T-helper 1 cell treated with Interleukin-12 subunit alpha and Interleukin-12 subunit beta and Interleukin-4 antibody, amounts not matched to agents 30 μg/mL and 1 μg/mL, for 36 hours (primary cell): ENCODE data around the gene SERINC5.
A peak's percentile ranks its signal among the peaks of the same experiment; 100 is the strongest.
"Not testable (repeated sequence)": the region's sequence is repeated elsewhere in the genome, so short reads cannot be mapped to it uniquely, and the experiment has no call there.

Experiments
- H3K27ac Mint-ChIP-seq: one replicate; pipeline ENCODE4 v1.8.0; 2021; ENCODE audit warnings: mild to moderate bottlenecking, mixed read lengths
- H3K27me3 Mint-ChIP-seq: one replicate; pipeline ENCODE4 v1.8.0; 2021; ENCODE audit warnings: low read depth, mixed read lengths
- H3K36me3 Mint-ChIP-seq: one replicate; pipeline ENCODE4 v1.8.0; 2021; ENCODE audit warnings: low read depth, mixed read lengths
- H3K4me1 Mint-ChIP-seq: one replicate; pipeline ENCODE4 v1.8.0; 2021; ENCODE audit warnings: low read depth, mixed read lengths
- H3K4me3 Mint-ChIP-seq: one replicate; pipeline ENCODE4 v1.8.0; 2021; ENCODE audit warnings: mild to moderate bottlenecking, moderate library complexity, mixed read lengths
- H3K9me3 Mint-ChIP-seq: one replicate; pipeline ENCODE4 v1.8.0; 2021; ENCODE audit warnings: mixed read lengths

Gene SERINC5

GRCh38 chr5:80101993-80102392, 153.9 kb downstream of the SERINC5 start:
- Mint-ChIP-seq H3K27me3 (no peaks in the 10 kb centered on the region), H3K9me3 (peaks cover under 1% of the 10 kb centered on the region), H3K36me3 (peaks cover 2% of the 10 kb centered on the region), H3K4me3 (no peak overlapping the region), H3K27ac (no peak overlapping the region), H3K4me1 (peaks cover 14% of the 10 kb centered on the region)

DNA sequence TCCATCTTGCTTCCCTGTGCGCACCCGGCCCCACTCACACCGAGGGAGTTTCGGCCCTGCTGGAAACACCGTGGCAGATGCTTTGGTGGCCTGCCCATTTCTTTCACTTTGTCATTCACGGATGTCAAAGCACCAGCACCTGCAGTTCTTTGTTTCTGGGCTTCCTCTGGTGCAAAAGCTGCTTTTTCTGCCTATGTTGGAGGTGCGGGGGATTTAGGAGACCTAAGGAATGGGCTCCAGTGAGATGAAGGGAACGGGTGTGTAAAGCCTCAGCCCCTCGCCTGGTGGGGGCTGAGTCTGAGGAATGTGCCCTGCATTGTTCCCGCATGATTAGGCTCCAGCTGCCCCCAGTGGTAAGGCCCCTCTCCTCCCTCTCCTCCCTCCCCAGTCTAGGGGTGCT, 158.4 kb downstream of the SERINC5 start:
- Mint-ChIP-seq H3K36me3 (peaks cover 6% of the 10 kb centered on the region), H3K4me3 (no peak overlapping the region), H3K27ac (no peak overlapping the region), H3K4me1 (peaks cover 17% of the 10 kb centered on the region), H3K27me3 (no peaks in the 10 kb centered on the region), H3K9me3 (no peaks in the 10 kb centered on the region)

- no peaks in the 10 kb centered on the region for H3K27me3 Mint-ChIP-seq
- no peaks in the 10 kb centered on the region for H3K9me3 Mint-ChIP-seq
- H3K4me1 Mint-ChIP-seq = peaks cover 11% of the 10 kb centered on the region
- peaks cover 4% of the 10 kb centered on the region for H3K36me3 Mint-ChIP-seq
- no peak overlapping the region for H3K27ac Mint-ChIP-seq
- no peak overlapping the region for H3K4me3 Mint-ChIP-seq
Measured at GRCh38 chr5:80094236-80094738, 161.6 kb downstream of the SERINC5 start.

GRCh38 chr5:80093796-80094195, 162.1 kb downstream of the SERINC5 start:
- peaks cover 4% of the 10 kb centered on the region for H3K36me3 Mint-ChIP-seq
- H3K4me1 Mint-ChIP-seq = peaks cover 11% of the 10 kb centered on the region
- no peak overlapping the region for H3K27ac Mint-ChIP-seq
- no peaks in the 10 kb centered on the region for H3K9me3 Mint-ChIP-seq
- H3K4me3 Mint-ChIP-seq = no peak overlapping the region
- no peaks in the 10 kb centered on the region for H3K27me3 Mint-ChIP-seq

GRCh38 chr5:80092486-80093107, 163.3 kb downstream of the SERINC5 start:
- Mint-ChIP-seq H3K4me3 (no peak overlapping the region), H3K4me1 (peaks cover 11% of the 10 kb centered on the region), H3K27me3 (no peaks in the 10 kb centered on the region), H3K9me3 (no peaks in the 10 kb centered on the region), H3K27ac (peak overlapping the region; percentile 49), H3K36me3 (peaks cover 4% of the 10 kb centered on the region)

GRCh38 chr5:80091792-80092192, 164.1 kb downstream of the SERINC5 start:
- H3K27me3 Mint-ChIP-seq, H3K4me3 Mint-ChIP-seq, H3K27ac Mint-ChIP-seq, H3K36me3 Mint-ChIP-seq, H3K9me3 Mint-ChIP-seq: not testable (repeated sequence)
- peaks cover 11% of the 10 kb centered on the region for H3K4me1 Mint-ChIP-seq

- Mint-ChIP-seq H3K27me3 (no peaks in the 10 kb centered on the region), H3K9me3 (no peaks in the 10 kb centered on the region), H3K4me1 (peaks cover 11% of the 10 kb centered on the region), H3K36me3 (peaks cover 4% of the 10 kb centered on the region), H3K27ac (no peak overlapping the region), H3K4me3 (no peak overlapping the region)
Measured at GRCh38 chr5:80090884-80091166, 165.0 kb downstream of the SERINC5 start.

DNA sequence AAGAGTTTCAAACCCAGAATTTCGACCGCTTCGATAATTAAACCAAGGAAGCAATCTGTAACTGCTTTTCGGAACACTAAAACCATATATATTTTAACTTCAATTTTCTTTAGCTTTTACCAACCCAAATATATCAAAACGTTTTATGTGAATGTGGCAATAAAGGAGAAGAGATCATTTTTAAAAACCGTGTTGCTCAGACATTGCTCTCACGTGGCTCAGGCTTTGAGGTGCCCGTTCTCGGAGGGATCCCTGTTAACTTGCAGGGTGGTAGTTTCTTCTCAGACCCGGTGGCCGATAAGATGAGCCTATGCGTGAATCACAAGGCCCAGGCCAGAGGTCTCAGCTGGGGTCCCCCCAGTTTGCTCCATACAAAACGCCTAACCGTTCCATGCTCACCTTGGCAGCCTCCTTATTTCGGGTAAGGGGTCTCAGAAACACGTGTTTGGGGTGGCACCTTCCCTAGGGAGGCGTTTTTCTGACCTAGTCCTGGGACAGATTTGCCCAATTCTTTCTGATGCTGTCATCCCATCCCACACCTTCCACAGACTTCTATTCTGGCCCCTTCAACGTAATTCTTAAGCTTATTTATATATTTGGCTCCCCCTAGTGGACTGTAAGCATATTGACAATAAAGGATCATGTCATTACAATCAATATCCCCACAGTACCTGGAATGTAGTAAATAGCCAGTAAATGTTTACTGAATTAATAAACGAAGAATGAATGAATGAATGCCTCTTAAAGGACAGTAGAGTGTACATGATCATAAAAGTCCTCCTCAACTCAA, 172.6 kb downstream of the SERINC5 start:
- Mint-ChIP-seq H3K4me1 (peaks cover 7% of the 10 kb centered on the region), H3K27me3 (peaks cover 3% of the 10 kb centered on the region), H3K36me3 (no peaks in the 10 kb centered on the region), H3K9me3 (no peaks in the 10 kb centered on the region), H3K4me3 (peak overlapping the region; percentile 81), H3K27ac (peak overlapping the region; percentile 78)

GRCh38 chr5:80082731-80083100, 173.1 kb downstream of the SERINC5 start:
- no peaks in the 10 kb centered on the region for H3K9me3 Mint-ChIP-seq
- peaks cover 7% of the 10 kb centered on the region for H3K4me1 Mint-ChIP-seq
- no peak overlapping the region for H3K27ac Mint-ChIP-seq
- no peaks in the 10 kb centered on the region for H3K36me3 Mint-ChIP-seq
- H3K4me3 Mint-ChIP-seq = peak overlapping the region; percentile 81
- peaks cover 3% of the 10 kb centered on the region for H3K27me3 Mint-ChIP-seq

GRCh38 chr5:80082281-80082680, 173.6 kb downstream of the SERINC5 start:
- Mint-ChIP-seq H3K9me3 (no peaks in the 10 kb centered on the region), H3K27ac (no peak overlapping the region), H3K4me1 (peaks cover 7% of the 10 kb centered on the region), H3K4me3 (no peak overlapping the region), H3K27me3 (peaks cover 3% of the 10 kb centered on the region), H3K36me3 (no peaks in the 10 kb centered on the region)

GRCh38 chr5:80078921-80079320, 176.9 kb downstream of the SERINC5 start:
- H3K4me1 Mint-ChIP-seq = peaks cover 7% of the 10 kb centered on the region

DNA sequence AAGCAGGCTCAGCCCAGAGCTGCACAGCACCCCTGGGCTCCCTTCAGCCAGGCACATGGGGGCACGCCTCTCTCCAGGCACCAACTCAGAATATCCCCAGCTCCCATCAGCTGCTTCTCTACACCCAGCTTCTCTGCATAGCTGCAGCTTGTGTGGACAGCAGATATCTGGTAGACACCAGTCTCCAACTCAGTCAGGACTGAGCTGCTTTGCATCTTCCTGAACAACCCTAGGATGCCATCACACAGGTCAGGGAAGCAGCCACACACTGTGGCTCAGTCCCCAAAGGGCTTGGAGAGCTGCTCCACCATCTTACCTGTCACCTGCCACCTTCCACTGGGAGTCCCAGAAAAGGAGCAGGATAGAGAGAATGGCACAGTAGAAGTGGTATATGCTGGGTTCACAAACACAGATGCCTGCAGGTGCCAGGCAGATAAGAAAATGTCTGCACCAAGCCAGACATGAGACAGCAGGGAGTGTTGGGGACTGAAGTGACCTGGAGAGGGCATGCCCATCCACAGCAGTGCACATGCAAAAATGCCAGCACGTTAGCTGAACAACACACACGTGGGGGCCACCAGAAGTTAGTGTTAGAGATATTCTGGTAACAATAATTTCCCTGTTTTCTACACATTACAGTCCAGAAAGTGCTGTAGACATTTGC, 178.7 kb downstream of the SERINC5 start:
- Mint-ChIP-seq H3K4me3 (no peak overlapping the region), H3K4me1 (no peaks in the 10 kb centered on the region), H3K27me3 (no peaks in the 10 kb centered on the region), H3K27ac (no peak overlapping the region), H3K9me3 (no peaks in the 10 kb centered on the region), H3K36me3 (no peaks in the 10 kb centered on the region)

More at GRCh38 chr5:80078921-80079320, 176.9 kb downstream of the SERINC5 start:
- no peaks in the 10 kb centered on the region for H3K27me3 Mint-ChIP-seq
- H3K36me3 Mint-ChIP-seq = no peaks in the 10 kb centered on the region
- H3K9me3 Mint-ChIP-seq = no peaks in the 10 kb centered on the region
- no peak overlapping the region for H3K4me3 Mint-ChIP-seq
- no peak overlapping the region for H3K27ac Mint-ChIP-seq

GRCh38 chr5:80076131-80077050, 179.5 kb downstream of the SERINC5 start:
- H3K27ac Mint-ChIP-seq = no peak overlapping the region
- H3K4me1 Mint-ChIP-seq = no peaks in the 10 kb centered on the region
- H3K4me3 Mint-ChIP-seq = no peak overlapping the region
- H3K27me3 Mint-ChIP-seq = no peaks in the 10 kb centered on the region
- H3K9me3 Mint-ChIP-seq = no peaks in the 10 kb centered on the region
- H3K36me3 Mint-ChIP-seq = peaks cover 2% of the 10 kb centered on the region
